HG03066 (cell line): ENCODE results near the gene LZTR1.

Experiments used
- ATAC-seq: cut with Tn5 transposase; IDR thresholded peaks from one replicate; pipeline ENCODE4 v1.9.1; 2021; ENCODE audit warnings: low read depth; ENCODE audit not compliant: unreplicated experiment

Gene LZTR1

DNA sequence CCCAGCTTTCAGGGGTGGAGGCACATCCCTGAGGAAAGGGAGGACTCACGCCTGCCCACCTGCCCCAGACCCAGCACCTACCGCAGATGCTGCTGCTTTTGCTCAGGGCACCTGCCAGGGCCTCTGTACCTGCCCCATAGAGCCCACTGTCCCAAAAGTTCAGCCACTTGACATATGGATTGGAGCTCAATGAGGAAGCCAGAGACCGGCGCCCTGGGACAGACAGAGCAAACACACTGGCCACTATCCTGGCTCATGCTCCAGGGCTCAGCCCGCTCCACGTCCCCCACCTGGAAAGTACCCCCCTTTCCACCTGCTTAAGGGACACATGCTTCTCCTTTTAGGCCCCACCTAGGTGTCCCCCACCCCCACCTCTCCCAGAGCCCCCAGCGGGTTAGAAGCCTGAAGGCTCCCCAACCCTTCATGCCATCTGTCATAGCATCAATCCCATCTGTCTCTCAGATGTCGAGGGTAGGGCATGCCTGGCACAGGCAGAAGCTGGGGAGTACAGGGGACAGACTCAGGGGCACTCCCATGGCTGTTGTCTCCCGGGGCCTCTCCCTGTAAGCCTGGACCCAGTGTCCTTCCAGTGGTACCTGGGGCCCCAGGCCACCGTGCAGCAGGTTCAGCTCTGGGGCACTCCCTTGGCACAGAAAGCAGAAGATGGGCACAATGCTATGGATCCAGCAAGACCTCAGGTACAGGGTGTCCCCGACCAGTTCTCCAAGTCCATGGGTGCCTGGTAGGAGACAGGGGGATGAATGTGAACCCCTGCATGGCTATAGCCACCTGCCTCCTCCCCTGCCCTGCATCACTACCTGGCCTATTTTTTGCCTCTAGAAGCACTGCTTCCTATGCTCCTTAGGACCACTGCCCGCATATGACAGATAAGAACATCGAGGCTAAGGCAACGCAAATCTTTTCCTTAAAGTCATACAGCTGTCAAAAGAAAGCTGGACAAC lies 30.6 kb downstream of the LZTR1 start:
- ATAC-seq, result no peak

DNA sequence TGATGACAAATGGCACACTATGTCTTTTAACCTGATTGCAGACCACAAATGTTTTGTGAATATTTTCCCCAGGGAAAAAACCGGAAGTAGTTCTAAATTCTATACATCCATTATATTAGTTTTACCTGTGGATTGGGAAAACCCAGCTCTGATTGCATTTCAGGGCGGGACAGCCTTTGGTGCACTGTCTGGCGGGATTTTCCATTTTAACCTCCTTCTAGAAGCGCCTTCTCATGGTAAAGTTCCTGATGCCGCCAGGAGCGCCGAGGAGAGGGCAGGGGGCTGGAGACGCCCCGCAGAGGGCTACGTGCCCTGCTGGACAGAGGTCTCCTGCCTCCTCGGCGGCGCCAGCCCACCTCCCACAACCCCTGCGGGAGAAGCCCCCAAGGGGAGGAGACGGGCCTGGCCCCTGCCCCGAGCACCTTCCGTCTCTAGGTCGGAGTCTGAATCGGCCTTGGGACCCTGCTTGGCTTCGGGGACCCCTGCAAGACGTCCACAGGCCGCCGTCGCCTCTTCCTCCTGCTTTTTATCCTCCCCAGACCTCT lies 31.6 kb downstream of the LZTR1 start:
- ATAC-seq, result no peak

DNA sequence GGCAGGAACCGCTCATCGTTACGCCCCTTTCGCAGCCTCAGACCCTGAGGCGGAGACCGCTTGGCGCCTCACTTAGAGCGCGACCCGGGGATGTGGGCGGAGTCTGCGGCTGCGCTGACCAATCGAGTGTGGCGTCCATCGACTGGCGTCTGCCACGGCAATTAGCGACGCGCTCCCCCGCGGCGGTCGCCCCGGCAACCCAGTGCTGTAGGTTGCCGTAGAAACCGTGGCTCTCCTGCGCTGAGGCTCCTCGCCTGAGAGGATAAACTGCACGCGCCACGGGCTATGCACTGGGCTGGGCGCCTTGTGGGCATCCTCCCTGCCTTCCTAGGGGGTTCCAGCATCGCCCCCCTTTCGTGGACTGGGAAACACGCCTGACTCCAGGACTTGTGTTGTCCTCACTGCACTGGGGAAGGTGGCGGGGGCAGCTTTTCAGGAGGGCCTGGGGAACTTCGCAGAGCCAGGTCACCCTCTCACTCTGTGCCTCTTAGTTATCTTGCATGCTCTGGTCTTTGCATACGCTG lies 32.2 kb downstream of the LZTR1 start:
- peak; percentile 89 for ATAC-seq

DNA sequence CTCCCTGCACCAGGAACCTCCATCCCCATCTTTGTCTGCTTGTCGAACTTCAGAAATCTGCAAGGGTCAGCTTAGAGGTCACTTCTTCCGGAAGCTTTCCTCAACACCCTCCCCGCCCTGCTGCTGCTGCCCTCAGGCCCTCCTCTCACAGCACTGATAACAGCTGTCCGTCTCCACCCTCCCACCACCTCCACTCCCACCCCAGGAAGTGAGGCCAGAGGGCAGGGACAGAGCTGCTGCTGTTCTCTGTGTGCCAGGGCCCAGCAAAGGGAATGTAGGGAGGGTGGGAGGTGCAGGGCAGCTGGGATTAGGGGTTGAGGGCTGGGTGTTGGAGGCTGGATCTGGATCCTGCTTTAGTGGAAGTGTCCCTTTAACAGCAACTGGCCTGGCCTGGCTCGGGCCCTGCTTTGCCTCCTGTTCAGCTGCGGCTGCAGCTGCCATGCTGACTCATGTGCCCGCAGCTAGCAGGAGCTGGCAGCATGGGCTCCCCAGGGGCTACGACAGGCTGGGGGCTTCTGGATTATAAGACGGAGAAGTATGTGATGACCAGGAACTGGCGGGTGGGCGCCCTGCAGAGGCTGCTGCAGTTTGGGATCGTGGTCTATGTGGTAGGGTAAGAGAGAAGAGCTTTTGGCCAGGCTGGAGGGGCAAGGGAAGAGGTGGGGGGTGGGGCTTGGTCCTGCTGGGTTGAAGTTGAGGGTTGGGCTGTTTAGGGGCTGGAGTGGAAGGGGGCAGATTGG lies 32.8 kb downstream of the LZTR1 start, which contains the start of gene P2RX6:
Gene P2RX6, plus strand, starts transcription at position 440 of the 740 bp plus-strand sequence. Its CDS starts 10 bp downstream, at position 450.
- ATAC-seq, result no peak

DNA sequence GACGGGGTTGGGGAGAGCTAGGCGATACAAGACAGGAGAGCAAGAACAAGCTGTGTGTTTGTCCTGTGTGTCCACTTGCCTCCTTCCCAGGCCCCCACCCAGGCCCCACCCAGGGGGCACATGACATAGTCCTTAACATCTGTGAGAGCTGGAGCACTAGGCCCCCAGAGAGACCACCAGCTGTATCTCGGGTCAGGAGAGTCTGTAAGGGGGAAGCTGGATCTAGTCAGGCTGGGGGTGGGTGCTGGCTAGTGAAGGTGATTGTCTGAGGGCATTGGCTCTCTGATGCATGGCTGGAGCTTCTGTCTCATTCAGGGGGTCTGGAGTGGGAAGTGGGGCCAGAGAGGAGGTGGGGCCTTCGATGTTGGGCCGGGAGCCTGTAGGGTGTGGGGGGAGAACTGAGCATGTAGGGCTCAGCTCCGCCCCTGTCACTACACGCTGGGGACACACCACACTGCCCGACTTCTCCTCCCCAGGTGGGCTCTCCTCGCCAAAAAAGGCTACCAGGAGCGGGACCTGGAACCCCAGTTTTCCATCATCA lies 33.4 kb downstream of the LZTR1 start:
- no peak for ATAC-seq

DNA sequence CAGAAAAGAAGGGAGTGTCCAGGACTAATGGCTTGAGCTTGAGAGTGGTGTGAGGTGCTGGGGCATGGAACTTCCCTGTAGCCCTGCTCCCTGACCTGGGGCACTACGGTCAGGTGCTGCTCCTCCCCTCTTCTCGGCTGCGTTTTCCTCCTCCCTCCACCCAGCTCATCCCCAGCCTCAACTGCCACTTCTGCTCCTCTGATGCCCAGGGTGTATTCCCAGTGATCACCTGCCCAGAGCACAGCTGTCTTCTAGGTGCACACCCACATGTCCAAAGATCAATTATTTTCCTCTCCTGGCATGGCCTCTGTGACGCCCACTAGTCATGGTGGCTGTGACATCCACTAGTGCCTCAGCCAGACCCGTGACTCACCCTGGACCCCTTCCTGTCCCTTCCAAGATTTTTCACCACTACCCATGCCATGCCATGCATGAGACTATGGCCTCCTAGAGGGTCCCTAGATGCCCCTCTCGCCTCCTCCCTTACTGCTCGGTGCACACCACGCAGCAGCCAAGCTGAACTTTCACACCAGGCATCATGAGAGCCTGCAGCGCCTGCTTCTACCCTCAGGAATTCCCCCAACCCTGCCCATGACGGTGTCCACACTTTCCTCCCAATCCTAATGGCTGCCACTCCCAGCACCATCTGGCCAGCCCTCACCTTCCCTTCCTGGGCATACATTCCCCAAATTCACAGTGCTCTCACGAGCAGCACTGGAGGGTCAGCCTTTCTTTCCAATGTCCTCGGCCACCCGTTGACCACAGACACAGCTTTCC lies 34.7 kb downstream of the LZTR1 start:
- no peak for ATAC-seq

DNA sequence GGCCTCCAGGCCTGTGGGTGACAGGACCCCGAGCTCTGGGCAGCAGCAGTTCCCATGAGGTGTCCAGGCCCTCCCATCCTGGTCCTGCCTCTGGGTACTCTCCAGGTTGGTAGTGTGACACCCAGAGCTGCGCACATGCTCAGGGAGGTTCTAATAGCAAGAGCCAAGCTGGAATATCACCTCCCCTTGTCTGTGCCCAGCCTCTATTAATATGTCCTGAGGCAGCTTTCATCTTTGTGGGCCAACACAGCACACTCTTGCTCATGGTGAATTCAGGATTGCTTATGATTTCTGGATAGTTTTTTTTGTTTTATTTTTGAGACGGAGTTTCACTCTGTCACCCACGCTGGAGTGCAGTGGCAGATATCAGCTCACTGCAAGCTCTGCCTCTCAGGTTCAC lies 36.2 kb downstream of the LZTR1 start:
- ATAC-seq, result no peak

DNA sequence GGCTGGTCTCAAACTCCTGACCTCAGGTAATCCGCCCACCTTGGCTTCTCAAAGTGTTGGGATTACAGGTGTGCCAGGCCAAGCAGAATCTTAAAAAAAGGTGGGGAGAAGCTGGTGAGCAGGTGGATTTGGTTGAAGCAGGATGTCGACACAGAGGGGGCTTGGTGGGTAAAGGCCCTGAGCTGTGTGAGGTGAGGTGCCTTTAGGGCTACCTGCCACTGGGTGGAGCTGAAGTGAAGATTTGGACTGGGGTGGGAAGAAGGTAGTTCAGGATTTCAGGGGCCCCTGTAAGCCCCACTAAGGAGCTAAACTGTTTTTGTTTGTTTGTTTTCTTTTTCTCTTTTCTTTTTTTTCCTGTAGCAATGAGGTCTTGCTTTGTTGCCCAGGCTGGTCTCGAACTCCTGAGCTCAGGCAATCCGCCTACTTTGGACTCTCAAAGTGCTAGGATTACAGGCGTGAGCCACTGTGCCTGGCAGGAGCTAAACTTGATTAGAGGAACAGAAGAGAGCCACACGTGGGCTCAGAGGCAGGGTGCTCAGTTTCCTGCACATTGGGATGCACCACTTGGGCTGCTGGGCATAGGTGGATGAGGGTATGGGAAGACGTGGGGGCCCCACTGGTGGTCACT lies 38.8 kb downstream of the LZTR1 start:
- no peak for ATAC-seq

DNA sequence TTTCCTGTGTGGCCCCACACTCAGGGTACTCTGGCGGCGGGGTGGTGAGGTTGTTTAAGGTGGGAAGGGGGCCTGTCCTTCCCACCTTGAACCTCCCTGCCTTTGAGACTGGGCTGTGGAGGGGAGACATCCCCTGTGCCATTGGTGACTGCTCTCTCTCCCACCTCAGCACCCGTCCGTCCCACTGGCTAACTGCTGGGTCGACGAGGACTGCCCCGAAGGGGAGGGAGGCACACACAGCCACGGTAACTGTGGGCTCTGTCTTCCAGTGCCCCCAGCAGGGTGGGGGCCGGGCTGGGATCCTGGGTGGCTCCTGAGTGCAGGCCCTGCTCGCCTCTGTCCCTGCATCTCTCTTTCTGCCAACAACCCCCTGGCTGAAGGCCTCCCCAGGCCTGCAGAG lies 40.4 kb downstream of the LZTR1 start:
- ATAC-seq, result no peak

DNA sequence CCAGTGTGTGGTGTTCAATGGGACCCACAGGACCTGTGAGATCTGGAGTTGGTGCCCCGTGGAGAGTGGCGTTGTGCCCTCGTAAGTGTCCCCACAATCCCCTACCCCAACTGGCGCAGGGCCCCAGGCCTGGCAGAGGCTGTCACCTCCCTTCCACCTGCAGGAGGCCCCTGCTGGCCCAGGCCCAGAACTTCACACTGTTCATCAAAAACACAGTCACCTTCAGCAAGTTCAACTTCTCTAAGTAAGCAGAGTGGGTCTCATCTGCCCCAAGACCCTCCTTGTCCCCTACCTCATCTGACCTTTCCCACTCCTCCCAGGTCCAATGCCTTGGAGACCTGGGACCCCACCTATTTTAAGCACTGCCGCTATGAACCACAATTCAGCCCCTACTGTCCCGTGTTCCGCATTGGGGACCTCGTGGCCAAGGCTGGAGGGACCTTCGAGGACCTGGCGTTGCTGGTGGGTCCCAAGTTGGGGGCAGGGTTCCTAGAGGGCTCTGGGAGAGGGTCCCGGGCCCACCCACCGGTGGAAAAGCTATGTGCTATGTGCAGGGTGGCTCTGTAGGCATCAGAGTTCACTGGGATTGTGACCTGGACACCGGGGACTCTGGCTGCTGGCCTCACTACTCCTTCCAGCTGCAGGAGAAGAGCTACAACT lies 41.0 kb downstream of the LZTR1 start:
- no peak for ATAC-seq

DNA sequence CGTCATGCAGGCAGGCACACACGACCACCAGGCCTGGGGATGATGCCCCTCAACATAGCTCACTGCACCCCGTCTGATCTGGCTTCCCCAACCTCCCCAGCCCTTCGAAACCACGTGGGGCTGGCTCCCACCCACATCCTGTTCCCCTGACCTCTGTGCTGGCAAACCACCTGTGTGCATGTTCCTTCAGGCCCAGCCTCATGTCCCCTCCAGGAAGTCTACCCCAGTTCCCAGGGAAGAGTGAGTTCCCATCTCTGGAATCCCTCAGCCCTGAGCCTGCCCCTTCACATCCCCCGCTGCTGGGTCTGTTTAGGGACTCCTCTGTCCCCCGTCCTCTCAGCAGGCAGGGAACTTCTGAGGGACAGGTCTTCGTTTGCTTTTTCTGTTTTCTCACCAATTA lies 43.2 kb downstream of the LZTR1 start:
- ATAC-seq, result no peak

DNA sequence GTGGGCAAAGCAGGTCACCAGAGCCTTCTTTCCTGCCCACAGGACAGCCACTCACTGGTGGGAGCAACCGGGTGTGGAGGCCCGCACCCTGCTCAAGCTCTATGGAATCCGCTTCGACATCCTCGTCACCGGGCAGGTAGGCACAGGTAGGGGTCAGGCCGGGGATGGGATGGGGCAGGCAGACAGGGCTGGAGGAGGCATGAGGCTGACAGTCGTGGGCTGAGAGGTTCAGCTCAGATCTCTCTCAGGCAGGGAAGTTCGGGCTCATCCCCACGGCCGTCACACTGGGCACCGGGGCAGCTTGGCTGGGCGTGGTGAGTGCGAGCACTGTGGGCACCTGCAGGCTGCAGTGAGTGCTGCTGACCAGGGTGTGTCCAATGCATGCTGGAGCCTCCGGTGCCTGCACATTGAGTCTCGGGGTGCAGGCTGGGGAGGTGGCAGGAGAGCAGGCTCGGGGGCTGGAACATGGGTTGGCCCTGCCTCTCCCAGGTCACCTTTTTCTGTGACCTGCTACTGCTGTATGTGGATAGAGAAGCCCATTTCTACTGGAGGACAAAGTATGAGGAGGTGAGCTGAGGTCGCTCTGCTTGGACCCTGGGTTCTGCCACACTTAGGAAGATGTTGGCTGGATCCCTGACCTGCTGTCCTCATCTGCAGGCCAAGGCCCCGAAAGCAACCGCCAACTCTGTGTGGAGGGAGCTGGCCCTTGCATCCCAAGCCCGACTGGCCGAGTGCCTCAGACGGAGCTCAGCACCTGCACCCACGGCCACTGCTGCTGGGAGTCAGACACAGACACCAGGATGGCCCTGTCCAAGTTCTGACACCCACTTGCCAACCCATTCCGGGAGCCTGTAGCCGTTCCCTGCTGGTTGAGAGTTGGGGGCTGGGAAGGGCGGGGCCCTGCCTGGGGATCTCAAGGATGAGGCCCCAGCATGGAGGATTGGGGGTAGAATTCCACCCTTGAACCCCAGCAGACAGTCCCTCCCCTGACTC lies 44.0 kb downstream of the LZTR1 start:
- ATAC-seq, result no peak

DNA sequence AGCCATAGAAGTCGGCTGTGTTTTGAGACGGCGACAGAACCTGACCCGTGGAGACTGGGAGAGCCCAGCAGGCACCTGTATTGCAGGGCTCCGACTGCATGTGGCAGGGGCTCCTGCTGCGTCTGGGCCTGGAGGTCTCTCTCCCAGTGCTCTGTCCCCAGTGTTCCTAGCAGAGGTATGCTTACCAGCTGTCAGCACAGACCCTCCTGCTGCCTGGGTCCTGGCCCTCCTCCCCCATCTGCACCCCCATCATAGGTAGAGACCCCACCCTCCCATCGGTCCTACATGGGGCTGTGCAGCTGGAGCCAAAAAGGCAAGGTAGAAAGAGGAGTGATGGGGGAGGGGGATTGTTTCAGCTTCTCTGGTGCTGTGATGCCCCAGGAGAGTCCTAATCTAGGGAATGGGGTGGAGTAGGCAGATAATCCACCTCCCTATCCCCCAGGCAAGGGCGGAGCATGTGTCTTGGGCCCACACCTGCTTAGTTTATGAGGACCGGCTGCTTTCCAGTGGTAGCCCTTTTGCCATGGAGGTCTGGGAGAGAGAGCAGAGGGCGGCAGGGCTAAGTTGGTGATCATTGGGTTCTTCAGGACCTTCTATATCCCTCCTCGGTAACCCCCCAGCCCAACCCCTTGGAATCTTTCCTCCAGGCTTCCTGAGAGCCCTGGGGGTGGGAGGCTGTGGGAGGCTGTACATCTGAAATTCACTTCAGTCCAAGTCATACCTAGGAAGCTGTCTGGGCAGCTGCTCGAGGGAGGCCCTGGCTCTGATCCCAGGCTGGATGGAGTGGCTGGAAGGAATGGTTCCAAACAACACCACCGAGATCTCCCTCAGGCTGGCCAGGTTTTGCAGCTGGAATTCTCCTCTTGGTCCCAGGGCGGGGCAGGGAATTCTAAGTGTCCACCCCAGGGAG lies 44.9 kb downstream of the LZTR1 start:
- ATAC-seq, result no peak

DNA sequence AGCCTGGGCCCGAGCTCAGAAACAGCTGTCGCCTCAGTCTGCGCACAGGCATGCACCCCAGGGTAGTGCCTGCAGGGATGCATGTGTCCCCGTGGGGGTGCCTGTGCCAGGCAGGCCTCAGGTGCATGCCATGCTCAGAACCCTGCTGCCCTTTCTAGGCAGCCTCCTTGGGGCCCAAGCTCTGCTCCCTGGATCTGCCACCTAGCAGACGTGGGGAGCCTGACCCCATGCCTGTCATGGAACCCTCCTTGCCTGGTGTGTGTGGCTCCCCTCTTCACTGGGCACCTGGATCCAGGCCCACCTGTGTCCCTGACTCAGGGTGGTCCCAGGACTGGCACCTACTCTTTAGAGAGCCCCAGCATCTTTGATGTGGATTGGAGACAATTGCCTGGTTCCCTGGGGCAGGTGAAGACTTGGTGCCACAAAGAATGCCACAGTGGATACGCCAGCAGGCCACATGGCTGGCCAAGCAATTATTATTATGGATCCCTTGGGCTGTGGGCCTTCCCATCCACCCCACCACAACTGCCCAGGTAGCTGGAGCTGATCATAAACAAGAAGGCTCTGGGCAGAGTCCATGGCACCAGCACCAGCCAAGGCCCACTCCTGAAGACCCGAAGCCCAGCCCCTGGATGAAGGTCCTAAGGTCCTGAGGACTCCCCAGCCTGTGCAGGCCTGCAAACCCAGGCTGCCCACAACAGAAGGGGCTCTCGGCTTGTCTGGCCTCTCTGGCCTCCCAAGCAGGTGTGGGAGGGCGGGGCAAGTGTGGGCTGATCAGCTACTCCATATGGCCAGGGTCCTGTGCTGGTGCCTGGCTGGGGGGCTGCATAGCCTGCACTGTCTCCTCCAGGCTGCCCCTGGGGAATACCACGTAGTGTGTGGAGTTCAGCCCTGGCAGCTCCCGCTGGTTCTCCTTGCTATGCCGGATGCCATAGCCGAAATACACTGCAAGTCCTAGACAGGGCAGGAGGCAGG lies 46.5 kb downstream of the LZTR1 start:
- ATAC-seq, result no peak

DNA sequence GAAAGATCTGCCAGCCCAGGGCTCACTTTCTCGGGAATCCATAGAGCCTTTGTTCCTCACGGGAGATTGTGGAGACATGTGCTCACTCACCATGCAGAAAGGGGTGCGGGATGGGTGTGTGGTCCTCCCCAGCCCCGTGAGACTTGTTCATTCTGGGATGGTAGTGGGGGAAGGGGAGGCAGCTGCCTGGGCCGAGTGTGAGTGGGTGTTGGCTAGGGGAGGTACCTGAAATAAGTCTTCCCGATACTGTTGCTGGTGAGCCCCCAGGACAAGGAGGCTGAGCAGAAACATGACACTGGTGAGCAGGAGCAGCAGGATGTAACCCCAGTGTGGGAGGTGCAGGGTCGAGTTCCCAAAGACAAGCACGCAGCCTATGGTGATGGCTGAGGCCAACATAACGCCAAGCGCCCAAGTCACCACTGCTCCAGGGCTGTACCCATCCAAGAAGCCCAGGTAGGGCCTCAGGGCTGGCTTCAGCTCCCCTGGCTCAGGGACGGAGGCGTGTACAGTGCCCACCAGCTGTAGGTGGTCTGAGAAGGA lies 47.5 kb downstream of the LZTR1 start:
- ATAC-seq, result no peak
